Embryonic facial prominence (tissue), 1 donor: ENCODE measurements around the gene MAN1A1.

ENCODE experiments used
- DNase-seq: peaks from one replicate; pipeline ENCODE4 v3.0.0-alpha.2; 2016; ENCODE audit errors: extremely low spot score

Gene MAN1A1

DNA sequence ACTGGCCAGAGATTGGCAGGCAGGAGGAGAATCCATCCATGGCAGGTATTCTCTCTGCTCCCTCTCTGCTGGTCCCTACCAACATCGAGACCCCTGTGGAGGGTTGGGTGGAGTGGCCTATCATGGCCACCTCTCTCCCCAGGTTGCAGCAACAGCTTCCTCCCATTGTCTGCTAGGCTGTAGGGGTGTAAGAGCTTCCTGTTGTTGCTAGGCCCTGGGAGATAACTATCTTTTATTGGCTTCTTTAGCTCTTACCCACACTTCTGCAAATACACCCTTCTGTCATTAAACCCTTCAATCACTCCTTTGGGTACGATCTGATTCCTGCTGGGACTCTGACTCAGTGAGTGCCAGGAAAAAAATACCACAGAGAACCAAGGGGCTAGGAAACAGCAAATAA is 204.4 kb downstream of the MAN1A1 start:
- no peak for DNase-seq

DNA sequence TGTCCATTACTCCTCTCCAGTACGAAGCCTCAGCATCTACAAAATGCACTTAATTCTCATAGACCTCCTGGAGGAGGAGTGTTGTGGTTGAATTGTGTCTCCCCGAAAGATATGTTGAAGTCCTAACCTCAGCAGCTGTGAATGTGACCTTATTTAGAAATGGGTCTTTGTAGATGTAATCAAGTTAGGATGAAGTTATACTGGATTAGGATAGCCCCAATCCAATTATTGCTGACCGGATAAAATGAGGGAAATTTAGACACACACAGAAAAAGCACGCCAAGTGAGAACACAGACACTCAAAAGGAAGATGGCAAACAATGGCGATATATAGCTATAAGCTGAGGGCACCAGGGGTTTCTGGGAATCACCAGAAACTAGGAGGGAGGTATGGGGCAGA is 206.9 kb downstream of the MAN1A1 start:
- no peak for DNase-seq

DNA sequence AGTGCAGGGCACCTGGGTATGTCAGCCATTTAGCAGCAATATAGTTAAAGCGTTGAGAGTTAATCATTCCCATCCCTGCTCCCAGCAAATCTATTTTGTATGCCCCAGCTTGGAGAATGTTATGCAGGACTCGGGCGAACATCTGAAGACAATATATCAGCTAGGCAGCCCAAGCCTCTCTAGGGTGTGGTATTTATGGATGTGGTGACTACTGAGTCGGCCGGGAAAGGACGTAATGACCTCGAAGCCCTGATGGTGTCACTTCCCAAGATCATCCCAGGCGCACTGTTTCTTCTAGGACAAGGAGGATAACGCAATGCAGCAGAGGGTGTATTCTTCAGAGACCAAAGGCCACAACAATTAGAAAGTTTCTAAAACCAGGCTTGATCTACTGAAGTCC is 207.5 kb downstream of the MAN1A1 start:
- DNase-seq, result no peak

DNA sequence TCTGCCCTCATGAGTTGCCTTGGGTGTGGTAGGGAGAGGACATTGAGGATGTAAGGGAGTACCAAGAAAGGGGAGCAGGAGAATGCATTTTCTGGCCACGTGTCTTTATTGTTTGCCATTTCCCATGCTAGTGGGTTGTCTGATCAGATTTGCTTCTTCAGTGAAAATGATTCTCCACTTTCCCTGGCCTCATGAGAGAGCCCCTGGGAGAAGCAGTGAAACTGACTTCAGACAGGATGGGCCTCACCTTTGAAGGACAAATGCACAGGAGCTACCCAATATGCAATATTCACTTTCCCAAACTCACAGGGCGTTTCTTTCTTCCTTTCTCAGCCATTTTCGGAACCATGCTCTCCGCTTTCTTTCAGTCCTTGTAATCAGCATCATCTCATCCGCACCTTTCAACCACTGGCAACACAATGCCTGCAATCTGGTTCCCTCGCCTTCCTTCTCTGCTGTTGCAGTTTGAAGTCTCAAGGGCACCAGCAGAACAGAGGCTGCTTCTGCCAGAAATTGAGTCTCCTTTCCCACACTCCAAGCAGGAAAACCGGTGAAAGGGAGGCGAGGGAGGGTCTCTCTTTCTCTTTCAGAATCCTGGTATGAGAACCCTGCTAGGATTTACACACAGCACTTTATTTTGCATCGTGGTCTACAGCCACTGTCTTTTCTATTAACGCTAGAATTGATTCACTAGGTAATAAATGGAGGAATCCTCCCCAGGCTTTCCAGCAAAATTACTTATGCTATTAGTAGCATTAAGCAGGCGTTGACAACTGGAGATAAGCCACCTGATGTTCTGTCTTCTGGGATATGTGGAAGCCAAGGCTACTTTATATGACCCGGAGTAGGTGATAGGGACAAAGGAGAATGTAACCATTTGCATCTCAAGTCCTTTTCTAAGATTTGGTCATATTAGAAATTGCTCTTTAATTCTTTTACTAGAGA is 209.1 kb downstream of the MAN1A1 start:
- DNase-seq, result no peak

DNA sequence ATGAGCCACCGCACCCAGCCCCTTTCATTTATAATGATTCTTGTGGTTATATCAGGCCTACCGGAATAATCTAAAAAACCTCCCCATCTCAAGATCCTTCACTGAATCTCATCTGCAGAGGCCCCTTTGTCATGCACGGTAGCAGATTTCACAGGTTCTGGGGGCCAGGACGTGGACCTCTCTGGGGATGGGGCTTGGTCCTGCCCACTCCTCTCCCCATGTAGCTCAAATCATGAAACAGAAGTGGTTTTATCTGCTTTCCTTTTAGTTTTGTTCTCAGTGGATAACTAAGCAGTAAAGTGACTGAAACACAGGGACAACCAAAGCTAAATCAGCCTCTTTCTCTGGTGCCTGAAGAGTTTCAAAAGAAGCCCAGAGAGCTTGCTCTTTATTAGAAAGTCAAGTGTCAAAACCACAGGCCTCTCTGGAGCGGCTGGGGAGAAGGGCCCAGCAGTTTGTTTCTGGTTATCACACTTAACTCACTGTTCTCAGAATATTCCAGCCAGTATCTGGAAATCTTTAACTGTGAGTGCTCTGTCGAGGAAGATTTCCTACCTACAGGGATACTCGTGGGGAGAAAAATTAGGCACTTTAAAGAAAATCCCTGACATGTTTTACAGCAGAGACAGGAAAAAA is 210.5 kb downstream of the MAN1A1 start:
- DNase-seq, result no peak

DNA sequence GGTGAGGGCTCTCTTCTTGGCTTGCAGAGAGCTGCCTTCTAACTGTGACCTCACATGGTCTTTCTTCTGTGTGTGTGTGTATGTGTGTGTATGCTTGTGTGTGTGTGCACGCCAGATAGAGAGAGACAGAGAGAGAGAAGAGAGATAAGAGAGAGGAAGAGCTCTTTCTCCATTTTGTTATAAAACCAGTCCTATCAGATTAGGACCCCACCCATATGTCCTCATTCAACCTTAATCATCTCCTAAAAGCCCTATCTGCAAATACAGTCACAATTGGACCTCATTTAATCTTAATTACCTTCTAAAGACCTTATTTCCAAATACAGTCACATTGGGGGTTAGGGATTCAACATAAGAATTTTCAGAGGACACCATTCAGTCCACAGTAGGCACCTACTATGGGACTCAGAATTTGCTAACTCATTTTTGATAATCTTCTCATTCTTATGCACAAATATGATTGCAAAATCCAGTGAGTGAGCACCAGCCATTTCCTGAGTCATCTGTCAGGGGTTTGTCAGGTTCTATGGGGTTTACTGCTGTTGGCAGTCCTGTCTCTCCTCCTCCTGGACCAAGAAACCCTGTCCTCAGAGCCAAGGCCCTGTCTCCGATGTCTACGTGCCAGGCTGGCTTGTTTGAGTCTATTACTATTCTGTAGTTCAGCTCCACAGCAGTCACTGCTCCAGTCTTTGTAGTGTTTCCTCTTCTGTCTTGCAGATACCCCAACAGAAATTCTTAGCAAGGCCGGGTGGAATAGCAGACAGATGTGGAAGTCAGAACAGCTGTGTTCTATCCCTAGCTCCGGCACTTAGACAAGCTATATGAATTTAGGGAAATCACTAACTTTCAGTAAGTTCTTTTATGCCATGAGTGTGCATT is 212.1 kb downstream of the MAN1A1 start:
- no peak for DNase-seq

DNA sequence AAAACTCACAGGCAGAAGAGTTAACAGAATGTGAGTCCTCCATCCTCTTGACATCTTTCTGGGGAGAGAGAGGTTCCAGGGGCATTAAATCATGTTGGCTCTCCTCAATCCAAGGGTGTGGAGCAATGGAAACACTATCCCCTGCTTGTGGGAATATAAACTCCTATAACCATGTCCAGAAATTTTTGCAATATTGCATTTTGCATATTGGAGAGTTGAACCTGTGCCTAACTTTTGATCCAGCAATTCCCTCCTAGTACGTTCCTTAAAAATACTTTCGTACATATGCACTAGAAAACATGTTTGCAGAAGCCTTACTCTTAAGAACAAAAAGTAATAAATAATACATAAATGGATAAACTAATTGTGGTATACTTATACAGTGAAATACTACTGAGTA is 214.8 kb downstream of the MAN1A1 start:
- no peak for DNase-seq

DNA sequence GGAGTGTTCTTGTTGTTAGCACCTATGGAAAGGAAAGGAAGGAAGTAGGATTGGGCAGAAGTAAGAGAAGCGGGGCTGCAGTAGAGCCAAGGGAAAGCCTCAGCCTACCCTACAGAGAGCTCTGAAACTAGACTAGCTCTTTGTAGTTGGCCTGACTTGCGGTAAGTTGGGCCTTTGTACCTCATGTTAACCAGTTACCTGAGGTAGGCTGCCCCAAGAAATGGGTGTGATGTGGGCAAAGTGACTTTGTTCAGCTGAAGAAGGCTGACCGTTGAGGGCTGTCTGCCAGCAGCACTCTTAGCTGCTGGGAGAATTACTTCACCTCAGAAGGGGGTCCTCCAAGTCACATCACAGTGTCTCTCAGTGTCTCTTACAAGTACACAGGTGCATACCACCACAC is 216.2 kb downstream of the MAN1A1 start:
- DNase-seq, result no peak

DNA sequence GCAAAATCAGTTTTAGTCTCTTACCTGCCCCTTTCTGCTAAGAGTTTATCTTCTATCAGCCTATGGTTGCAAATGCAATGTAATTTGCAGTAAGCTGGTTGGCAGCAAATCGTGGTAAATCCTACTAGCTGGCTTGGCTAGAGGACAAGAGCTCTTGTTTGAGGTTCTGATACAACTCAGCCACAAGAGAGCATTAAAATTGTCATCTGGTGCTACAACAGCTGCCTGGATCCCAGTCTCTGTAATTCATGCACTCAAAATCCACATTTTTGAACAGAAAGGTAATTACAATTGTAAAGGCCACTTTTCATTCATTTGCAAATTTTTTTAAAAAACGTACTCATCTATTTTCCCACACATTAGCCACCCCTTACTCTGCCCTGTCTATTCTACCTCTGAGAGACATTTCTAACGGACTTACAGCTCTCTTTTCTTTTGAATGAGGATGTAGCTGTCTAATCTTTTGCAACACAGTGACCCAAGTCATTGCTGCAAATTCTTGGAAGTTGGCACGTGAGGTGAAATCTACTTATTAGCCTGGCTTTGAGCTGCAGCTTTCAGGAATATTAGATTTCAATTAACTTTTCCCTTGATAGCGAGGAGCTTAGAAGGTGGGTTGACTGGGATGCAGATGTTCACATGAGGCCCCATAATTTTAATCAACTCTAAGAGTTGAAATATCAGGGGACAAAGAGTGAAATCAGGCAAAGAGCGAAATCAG is 217.1 kb downstream of the MAN1A1 start:
- DNase-seq, result no peak

DNA sequence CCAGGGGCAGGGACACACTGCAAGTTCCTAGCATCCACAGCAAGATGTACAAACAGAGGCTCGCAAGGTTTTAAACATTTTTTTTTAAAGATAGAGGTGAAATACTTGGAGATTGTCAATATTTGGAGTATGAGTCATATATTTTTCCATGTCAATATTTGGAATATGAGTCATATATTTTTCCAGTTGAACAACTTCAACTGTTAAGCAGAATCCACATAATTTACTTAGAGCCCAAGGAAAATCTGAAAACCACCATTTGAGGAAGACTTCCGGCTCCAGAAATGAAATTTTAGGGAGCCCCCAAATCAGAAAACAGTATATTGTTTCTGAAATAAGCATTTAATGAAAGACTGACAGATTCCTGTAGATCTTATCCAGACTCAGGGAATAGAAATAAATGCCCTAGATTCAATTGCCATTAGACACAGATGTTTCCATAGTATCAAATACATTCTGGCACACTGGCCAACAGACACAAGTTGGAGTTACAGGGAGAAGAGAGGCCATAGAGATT is 219.5 kb downstream of the MAN1A1 start:
- no peak for DNase-seq

DNA sequence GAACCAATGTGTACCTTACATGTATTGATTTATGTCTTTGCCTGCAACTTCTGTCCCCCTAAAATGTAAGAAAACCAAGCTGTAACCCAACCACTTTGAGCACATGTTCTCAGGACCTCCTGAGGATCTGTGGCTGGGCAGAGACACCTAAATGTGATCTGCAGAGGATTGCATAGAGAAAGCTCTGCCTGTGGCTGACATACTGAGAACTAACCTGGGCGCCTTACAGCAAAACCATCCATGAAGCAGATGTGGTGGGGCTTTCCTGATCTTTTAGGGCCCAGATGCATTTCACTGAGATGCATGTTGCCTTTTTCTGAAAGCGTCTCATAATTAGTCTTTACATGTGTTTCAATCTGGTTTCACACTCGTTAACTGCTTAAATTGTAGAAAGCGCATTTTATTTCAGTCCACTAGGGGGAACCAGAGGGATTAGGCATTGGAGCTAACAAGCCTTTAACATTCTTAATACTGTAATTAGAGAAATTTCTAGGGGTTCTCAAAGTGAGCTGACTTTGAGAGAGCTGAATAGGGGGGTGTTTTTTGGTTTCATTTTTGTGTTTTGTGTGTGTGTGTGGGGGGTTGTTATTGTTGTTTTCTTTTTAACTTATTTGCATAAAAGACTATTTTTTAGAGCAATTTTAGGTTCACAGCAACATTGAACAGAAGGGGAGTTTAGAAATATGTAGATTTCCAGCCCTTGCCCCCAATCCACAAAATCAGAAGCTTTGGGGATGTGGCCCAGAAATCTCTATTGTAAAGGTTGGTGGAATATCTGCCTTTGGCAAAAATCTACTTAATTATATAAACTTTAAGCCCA is 220.2 kb downstream of the MAN1A1 start:
- DNase-seq, result no peak

DNA sequence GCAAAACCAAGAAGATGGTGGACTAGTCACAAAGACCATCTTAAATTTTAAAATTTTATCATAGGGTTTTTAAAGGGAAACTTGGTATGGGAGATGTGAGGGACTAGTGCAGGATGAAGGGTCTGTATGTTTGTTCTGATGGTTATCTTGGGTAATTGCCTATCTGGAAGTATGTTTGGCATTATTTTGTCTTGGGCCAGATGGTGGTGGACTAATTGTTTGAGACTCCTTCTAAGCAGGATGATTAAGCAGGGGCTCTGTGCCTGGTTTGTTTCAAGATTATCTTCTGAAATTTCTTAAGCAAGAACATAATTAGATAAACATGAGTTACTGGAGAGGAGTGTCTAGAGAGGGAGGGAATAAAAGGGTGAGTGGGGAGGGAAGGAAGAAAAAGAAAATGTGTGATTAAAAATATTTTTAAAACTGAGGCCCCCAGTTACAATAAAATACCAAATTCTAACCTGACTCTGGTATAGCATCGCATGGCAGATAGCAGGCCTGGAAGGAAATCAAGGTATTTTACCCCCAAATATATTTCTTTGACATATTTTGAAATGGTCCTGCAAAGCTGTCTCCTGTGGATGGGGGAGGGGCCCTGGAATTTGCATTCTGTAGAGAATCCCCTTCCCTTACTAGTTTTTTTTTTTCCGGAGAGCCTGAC is 221.2 kb downstream of the MAN1A1 start:
- DNase-seq, result no peak

DNA sequence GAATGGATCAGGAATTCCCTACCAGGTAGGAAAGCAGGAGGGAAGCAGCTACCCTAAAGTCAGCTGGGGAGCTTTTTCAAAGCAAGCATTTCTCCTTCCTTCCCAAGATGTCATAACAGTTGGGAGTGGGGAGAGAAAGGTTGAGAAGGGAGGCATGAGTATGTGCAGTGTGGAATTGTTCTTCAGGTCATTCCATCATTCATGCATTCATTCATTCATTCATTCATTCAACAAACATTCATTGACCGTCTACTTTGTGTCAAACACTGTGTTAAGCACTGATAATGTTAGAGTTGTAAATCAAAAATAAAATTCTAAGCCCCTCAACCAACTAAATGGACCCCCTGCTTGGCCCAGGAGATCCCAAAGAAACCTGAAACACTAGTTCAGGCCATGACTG is 221.9 kb downstream of the MAN1A1 start:
- no peak for DNase-seq
